DOHH2 (cell line): Measurements from ENCODE around the gene ABCA1.

Experiments
- EZH2phosphoT487 ChIP-seq: fragments of 200-600 bp; sonication (generic); IDR thresholded peaks from 2 replicates; pipeline ENCODE4 v1.6.1; 2017; ENCODE audit warnings: borderline replicate concordance, mild to moderate bottlenecking, antibody characterized with exemption, low read length, moderate library complexity, mixed read lengths
- TF ChIP-seq, protein P1 (sequence below): fragments of 200-600 bp; sonication (generic); IDR thresholded peaks from one replicate; pipeline ENCODE4 v1.5.1; 2014; ENCODE audit warnings: antibody characterized with exemption, mild to moderate bottlenecking, low read depth, low read length; ENCODE audit not compliant: poor library complexity, severe bottlenecking

DNA sequence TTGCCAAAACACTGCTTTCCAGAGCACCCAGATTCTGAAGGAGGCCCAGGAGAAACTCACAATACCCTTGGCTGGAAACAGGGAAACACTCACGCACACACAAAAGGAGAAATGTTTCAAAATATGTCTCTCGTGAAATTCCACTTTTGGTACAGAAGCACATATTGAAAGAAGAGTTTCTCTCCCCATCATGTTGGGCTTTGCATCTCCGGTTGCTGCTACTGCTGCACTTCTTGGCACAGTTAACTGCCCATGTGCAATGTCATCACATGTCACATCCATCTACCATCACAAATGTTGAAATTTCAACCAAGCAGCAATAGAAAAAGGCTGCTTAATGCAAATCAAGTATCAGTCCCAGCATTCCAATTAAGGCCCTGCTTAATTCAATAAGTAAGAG is 72.1 kb downstream of the ABCA1 start:
- TF ChIP-seq, protein P1, sequence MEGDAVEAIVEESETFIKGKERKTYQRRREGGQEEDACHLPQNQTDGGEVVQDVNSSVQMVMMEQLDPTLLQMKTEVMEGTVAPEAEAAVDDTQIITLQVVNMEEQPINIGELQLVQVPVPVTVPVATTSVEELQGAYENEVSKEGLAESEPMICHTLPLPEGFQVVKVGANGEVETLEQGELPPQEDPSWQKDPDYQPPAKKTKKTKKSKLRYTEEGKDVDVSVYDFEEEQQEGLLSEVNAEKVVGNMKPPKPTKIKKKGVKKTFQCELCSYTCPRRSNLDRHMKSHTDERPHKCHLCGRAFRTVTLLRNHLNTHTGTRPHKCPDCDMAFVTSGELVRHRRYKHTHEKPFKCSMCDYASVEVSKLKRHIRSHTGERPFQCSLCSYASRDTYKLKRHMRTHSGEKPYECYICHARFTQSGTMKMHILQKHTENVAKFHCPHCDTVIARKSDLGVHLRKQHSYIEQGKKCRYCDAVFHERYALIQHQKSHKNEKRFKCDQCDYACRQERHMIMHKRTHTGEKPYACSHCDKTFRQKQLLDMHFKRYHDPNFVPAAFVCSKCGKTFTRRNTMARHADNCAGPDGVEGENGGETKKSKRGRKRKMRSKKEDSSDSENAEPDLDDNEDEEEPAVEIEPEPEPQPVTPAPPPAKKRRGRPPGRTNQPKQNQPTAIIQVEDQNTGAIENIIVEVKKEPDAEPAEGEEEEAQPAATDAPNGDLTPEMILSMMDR: no peak
- TF ChIP-seq EZH2phosphoT487: no peak
